GM19452 (cell line): ENCODE results near the gene OR7C1.
"Not testable (repeated sequence)": the region's sequence is repeated elsewhere in the genome, so short reads cannot be mapped to it uniquely, and the experiment has no call there.

Source experiments
- ATAC-seq: cut with Tn5 transposase; IDR thresholded peaks from one replicate; pipeline ENCODE4 v1.9.1; 2021; ENCODE audit not compliant: unreplicated experiment

OR7C1 gene

GRCh38 chr19:14768001-14768400, 67.0 kb downstream of the OR7C1 start:
- no peak for ATAC-seq

GRCh38 chr19:14767466-14767971, 67.5 kb downstream of the OR7C1 start:
- no peak for ATAC-seq

- not testable (repeated sequence) for ATAC-seq
These were observed 69.1 kb downstream of the OR7C1 start for GRCh38 chr19:14765841-14766240.

GRCh38 chr19:14765403-14765802, 69.6 kb downstream of the OR7C1 start:
- not testable (repeated sequence) for ATAC-seq

- ATAC-seq: no peak
These were observed 70.6 kb downstream of the OR7C1 start for GRCh38 chr19:14764401-14764800.

- no peak for ATAC-seq
These were observed 71.4 kb downstream of the OR7C1 start for GRCh38 chr19:14763497-14764145.

GRCh38 chr19:14762111-14762510, 72.9 kb downstream of the OR7C1 start:
- ATAC-seq: no peak

GRCh38 chr19:14761607-14762006, 73.4 kb downstream of the OR7C1 start:
- no peak for ATAC-seq

GRCh38 chr19:14758816-14759215, 76.2 kb downstream of the OR7C1 start:
- ATAC-seq: no peak

- no peak for ATAC-seq
These were observed 86.4 kb downstream of the OR7C1 start for GRCh38 chr19:14748601-14749000.
